HepG2 (cell line): ENCODE results near the gene EEF1AKMT4. TPM values are rescaled to one million over a fixed set of nuclear protein-coding genes. Genes with fewer than 3 reads are reported as not detected.
A peak's percentile ranks its signal among the peaks of the same experiment; 100 is the strongest.

Source experiments
- ATF2 ChIP-seq: sonication (generic); formaldehyde crosslinking; IDR thresholded peaks from 2 replicates; pipeline ENCODE4 v1.4.0; 2020; ENCODE audit warnings: missing genetic modification reagents
- CBX1 ChIP-seq: IDR thresholded peaks from one replicate; pipeline ENCODE4 v1.6.1; 2016; ENCODE audit warnings: antibody characterized with exemption, low read depth
- DNMT1 ChIP-seq: sonication (generic); formaldehyde crosslinking; IDR thresholded peaks from 2 replicates; pipeline ENCODE4 v1.5.1; 2020; ENCODE audit warnings: mild to moderate bottlenecking, missing genetic modification reagents
- GATAD2A ChIP-seq: IDR thresholded peaks from 2 replicates; pipeline ENCODE4 v1.6.1; 2016
- LBX2 ChIP-seq: sonication (generic); formaldehyde crosslinking; IDR thresholded peaks from 2 replicates; pipeline ENCODE4 v1.5.0; 2020; ENCODE audit warnings: missing genetic modification reagents, mild to moderate bottlenecking, borderline replicate concordance
- MZF1 ChIP-seq: sonication (generic); formaldehyde crosslinking; IDR thresholded peaks from 2 replicates; pipeline ENCODE4 v1.8.1; 2023; ENCODE audit warnings: mild to moderate bottlenecking, missing genetic modification reagents, borderline replicate concordance
- NFE2 ChIP-seq: sonication (generic); formaldehyde crosslinking; IDR thresholded peaks from 2 replicates; pipeline ENCODE4 v1.4.0; 2020; ENCODE audit warnings: missing genetic modification reagents
- NFIB ChIP-seq: sonication (generic); formaldehyde crosslinking; IDR thresholded peaks from 2 replicates; pipeline ENCODE4 v1.9.0; 2021; ENCODE audit warnings: missing genetic modification reagents, mild to moderate bottlenecking, borderline replicate concordance
- NR3C1 ChIP-seq: sonication (generic); formaldehyde crosslinking; IDR thresholded peaks from 2 replicates; pipeline ENCODE4 v1.4.0; 2020; ENCODE audit warnings: missing genetic modification reagents
- SRSF1 ChIP-seq: fragments of 200-400 bp; formaldehyde crosslinking; optimal IDR thresholded peaks from 2 replicates; pipeline ENCODE3; 2017; ENCODE audit warnings: mild to moderate bottlenecking, low read depth, low read length, moderate library complexity
- TBX2 ChIP-seq: sonication (generic); formaldehyde crosslinking; IDR thresholded peaks from 2 replicates; pipeline ENCODE4 v1.5.0; 2020; ENCODE audit warnings: missing genetic modification reagents, mild to moderate bottlenecking, borderline replicate concordance
- ZNF224 ChIP-seq: sonication (generic); formaldehyde crosslinking; IDR thresholded peaks from 2 replicates; pipeline ENCODE4 v1.5.0; 2020; ENCODE audit warnings: mild to moderate bottlenecking, missing genetic modification reagents
- ZNF230 ChIP-seq: sonication (generic); formaldehyde crosslinking; IDR thresholded peaks from 2 replicates; pipeline ENCODE4 v1.4.0; 2020; ENCODE audit warnings: mild to moderate bottlenecking, missing genetic modification reagents
- ZNF547 ChIP-seq: sonication (generic); formaldehyde crosslinking; IDR thresholded peaks from 2 replicates; pipeline ENCODE4 v1.5.1; 2020; ENCODE audit warnings: mild to moderate bottlenecking, missing genetic modification reagents
- ZNF567 ChIP-seq: sonication (generic); formaldehyde crosslinking; IDR thresholded peaks from 2 replicates; pipeline ENCODE4 v1.8.1; 2023; ENCODE audit warnings: mild to moderate bottlenecking, missing genetic modification reagents, borderline replicate concordance
- ZNF616 ChIP-seq: sonication (generic); formaldehyde crosslinking; IDR thresholded peaks from 2 replicates; pipeline ENCODE4 v1.5.0; 2020; ENCODE audit warnings: low read depth, mild to moderate bottlenecking, missing genetic modification reagents
- ZNF772 ChIP-seq: sonication (generic); formaldehyde crosslinking; IDR thresholded peaks from 2 replicates; pipeline ENCODE4 v1.5.0; 2020; ENCODE audit warnings: mild to moderate bottlenecking, missing genetic modification reagents
- ZSCAN29 ChIP-seq: sonication (generic); formaldehyde crosslinking; conservative IDR thresholded peaks from 2 replicates; pipeline ENCODE4 v1.4.0; 2020; ENCODE audit warnings: mild to moderate bottlenecking, missing genetic modification reagents
- polyA plus RNA-seq, 8 experiments: library from polyadenylated mRNA; depleted of rRNA in 3 of 8; stranded (reverse) in 7 of 8; unstranded in 1 of 8; fragments of >200 nt; fragmentation: Illumina TruSeq in 4 of 8; extraction: Trizol in 4 of 8; gene quantifications; 2 replicates each; pipeline versions ENCODE4 v1.2.1 to v1.2.3, GENCODE V29; 2011 to 2016; ENCODE audit warnings: low read depth in 4 of 8, missing spikeins in 1 of 8, mixed read lengths in 1 of 8; ENCODE audit not compliant: insufficient read depth in 1 of 8
- total RNA-seq, 5 experiments: library from RNA; depleted of rRNA; stranded (reverse); fragments of >200 nt; fragmentation: Illumina TruSeq; extraction: Trizol; gene quantifications; 2 replicates each; pipeline ENCODE4 v1.2.3, GENCODE V29; 2016; ENCODE audit warnings: low read depth in 1 of 5
- TF ChIP-seq, protein P1 (sequence below): sonication (generic); formaldehyde crosslinking; IDR thresholded peaks from 2 replicates; pipeline ENCODE4 v1.4.0; 2020; ENCODE audit warnings: mild to moderate bottlenecking, missing genetic modification reagents

The EEF1AKMT4 gene
- total and polyA plus RNA-seq, 2 of the 13 experiments (the other 11 are each of a cell fraction or from before 2014, with no cell fraction given) = 13.1 to 15.8 TPM

- no peak for TF ChIP-seq SRSF1
- no peak for TF ChIP-seq NFE2 (CRISPR knock-in tag)
- TF ChIP-seq LBX2 (CRISPR knock-in tag) = no peak
- 0 out of 2 replicates have a peak, but pooled peaks have one; percentile 21 for TF ChIP-seq ZNF224
- TF ChIP-seq ZNF772 = peak; percentile 89
- TF ChIP-seq CBX1 = peak; percentile 67
- peak; percentile 19 for TF ChIP-seq ZNF547 (CRISPR knock-in tag)
- TF ChIP-seq GATAD2A (CRISPR knock-in tag) = 0 out of 2 replicates have a peak, but pooled peaks have one; percentile 45
- no peak for TF ChIP-seq ZNF567 (CRISPR knock-in tag)
- TF ChIP-seq ZNF616 = peak; percentile 83; the same call in 1 of the 2 replicates
- TF ChIP-seq MZF1 (CRISPR knock-in tag) = no peak
- peak; percentile 94; the same call in 1 of the 2 replicates for TF ChIP-seq DNMT1
- peak; percentile 62 for TF ChIP-seq ATF2 (CRISPR knock-in tag)
- TF ChIP-seq TBX2 (CRISPR knock-in tag) = peak; percentile 53
- no peak for TF ChIP-seq NFIB (CRISPR knock-in tag)
- TF ChIP-seq ZSCAN29 (CRISPR knock-in tag) = no peak; the same call in 1 of the 2 replicates
- no peak for TF ChIP-seq NR3C1 (CRISPR knock-in tag)
- TF ChIP-seq, protein P1, sequence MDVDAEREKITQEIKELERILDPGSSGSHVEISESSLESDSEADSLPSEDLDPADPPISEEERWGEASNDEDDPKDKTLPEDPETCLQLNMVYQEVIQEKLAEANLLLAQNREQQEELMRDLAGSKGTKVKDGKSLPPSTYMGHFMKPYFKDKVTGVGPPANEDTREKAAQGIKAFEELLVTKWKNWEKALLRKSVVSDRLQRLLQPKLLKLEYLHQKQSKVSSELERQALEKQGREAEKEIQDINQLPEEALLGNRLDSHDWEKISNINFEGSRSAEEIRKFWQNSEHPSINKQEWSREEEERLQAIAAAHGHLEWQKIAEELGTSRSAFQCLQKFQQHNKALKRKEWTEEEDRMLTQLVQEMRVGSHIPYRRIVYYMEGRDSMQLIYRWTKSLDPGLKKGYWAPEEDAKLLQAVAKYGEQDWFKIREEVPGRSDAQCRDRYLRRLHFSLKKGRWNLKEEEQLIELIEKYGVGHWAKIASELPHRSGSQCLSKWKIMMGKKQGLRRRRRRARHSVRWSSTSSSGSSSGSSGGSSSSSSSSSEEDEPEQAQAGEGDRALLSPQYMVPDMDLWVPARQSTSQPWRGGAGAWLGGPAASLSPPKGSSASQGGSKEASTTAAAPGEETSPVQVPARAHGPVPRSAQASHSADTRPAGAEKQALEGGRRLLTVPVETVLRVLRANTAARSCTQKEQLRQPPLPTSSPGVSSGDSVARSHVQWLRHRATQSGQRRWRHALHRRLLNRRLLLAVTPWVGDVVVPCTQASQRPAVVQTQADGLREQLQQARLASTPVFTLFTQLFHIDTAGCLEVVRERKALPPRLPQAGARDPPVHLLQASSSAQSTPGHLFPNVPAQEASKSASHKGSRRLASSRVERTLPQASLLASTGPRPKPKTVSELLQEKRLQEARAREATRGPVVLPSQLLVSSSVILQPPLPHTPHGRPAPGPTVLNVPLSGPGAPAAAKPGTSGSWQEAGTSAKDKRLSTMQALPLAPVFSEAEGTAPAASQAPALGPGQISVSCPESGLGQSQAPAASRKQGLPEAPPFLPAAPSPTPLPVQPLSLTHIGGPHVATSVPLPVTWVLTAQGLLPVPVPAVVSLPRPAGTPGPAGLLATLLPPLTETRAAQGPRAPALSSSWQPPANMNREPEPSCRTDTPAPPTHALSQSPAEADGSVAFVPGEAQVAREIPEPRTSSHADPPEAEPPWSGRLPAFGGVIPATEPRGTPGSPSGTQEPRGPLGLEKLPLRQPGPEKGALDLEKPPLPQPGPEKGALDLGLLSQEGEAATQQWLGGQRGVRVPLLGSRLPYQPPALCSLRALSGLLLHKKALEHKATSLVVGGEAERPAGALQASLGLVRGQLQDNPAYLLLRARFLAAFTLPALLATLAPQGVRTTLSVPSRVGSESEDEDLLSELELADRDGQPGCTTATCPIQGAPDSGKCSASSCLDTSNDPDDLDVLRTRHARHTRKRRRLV (CRISPR knock-in tag) = peak; percentile 74; the same call in 1 of the 2 replicates
- peak; percentile 77 for TF ChIP-seq ZNF230
Measured at GRCh38 chr3:184248454-184249411, 739 bp upstream of the EEF1AKMT4 start, which contains the start of gene ALG3 (continued).
